Hepatocyte (in vitro differentiated cells): ENCODE results near the gene EMX1. TPM values are rescaled to one million over a fixed set of nuclear protein-coding genes. Genes with fewer than 3 reads are reported as not detected.

Source experiments
- DNase-seq: peaks from one replicate; pipeline ENCODE4 v3.0.0-alpha.2; 2016; ENCODE audit warnings: low spot score
- H2AFZ ChIP-seq: fragments of 200-600 bp; sonication (generic); 2 replicates; pipeline ENCODE4 v1.6.0; 2016; ENCODE audit warnings: antibody characterized with exemption, mild to moderate bottlenecking
- H3K27ac ChIP-seq: fragments of 200-600 bp; sonication (generic); 2 replicates; pipeline ENCODE4 v1.5.1; 2016; ENCODE audit warnings: mild to moderate bottlenecking
- H3K27me3 ChIP-seq: fragments of 200-600 bp; sonication (generic); 2 replicates; pipeline ENCODE4 v1.6.1; 2016
- H3K36me3 ChIP-seq: fragments of 200-600 bp; sonication (generic); replicated peaks from 2 replicates; pipeline ENCODE4 v1.5.1; 2016; ENCODE audit warnings: low read depth; ENCODE audit not compliant: insufficient read depth
- H3K4me1 ChIP-seq: fragments of 200-600 bp; sonication (generic); 2 replicates; pipeline ENCODE4 v1.5.1; 2016; ENCODE audit warnings: mild to moderate bottlenecking, moderate library complexity; ENCODE audit not compliant: insufficient read depth
- H3K4me2 ChIP-seq: fragments of 200-600 bp; sonication (generic); 2 replicates; pipeline ENCODE4 v1.6.0; 2016
- H3K4me3 ChIP-seq: fragments of 200-600 bp; sonication (generic); 2 replicates; pipeline ENCODE4 v1.5.1; 2016; ENCODE audit warnings: mild to moderate bottlenecking
- H3K79me2 ChIP-seq: fragments of 200-600 bp; sonication (generic); 2 replicates; pipeline ENCODE4 v1.6.0; 2017; ENCODE audit warnings: mild to moderate bottlenecking
- H3K9me2 ChIP-seq: fragments of 200-600 bp; sonication (generic); replicated peaks from 2 replicates; pipeline ENCODE4 v1.6.0; 2017; ENCODE audit warnings: mild to moderate bottlenecking; ENCODE audit not compliant: insufficient read depth
- H3K9me3 ChIP-seq: fragments of 200-600 bp; sonication (generic); 2 replicates; pipeline ENCODE4 v1.5.1; 2016; ENCODE audit warnings: low read depth, mild to moderate bottlenecking
- H4K20me1 ChIP-seq: fragments of 200-600 bp; sonication (generic); 2 replicates; pipeline ENCODE4 v1.6.0; 2016; ENCODE audit warnings: mild to moderate bottlenecking; ENCODE audit not compliant: insufficient read depth, poor library complexity, severe bottlenecking
- EZH2 ChIP-seq: fragments of 200-600 bp; sonication (generic); IDR thresholded peaks from 2 replicates; pipeline ENCODE4 v1.6.1; 2016; ENCODE audit warnings: antibody characterized with exemption, mild to moderate bottlenecking, borderline replicate concordance
- EZH2phosphoT487 ChIP-seq: fragments of 200-600 bp; sonication (generic); IDR thresholded peaks from one replicate; pipeline ENCODE4 v1.6.1; 2018; ENCODE audit warnings: antibody characterized with exemption, mild to moderate bottlenecking, low read depth, moderate library complexity; ENCODE audit not compliant: unreplicated experiment, severe bottlenecking
- WGBS: methylation state at CpG from one replicate; pipeline ENCODE4 v1.1.6; 2016; ENCODE audit warnings: low lambda C conversion rate; ENCODE audit errors: missing lambda C conversion rate; 5-methylcytosine and 5-hydroxymethylcytosine counted together
- polyA plus RNA-seq: library from polyadenylated mRNA; unstranded; fragments of >200 nt; fragmentation: Nextera tagmentation; extraction: Ambion mirVana; gene quantifications from 2 replicates; pipeline ENCODE4 v1.2.1, GENCODE V29; 2016
- total RNA-seq: library from RNA; depleted of rRNA; stranded (reverse); fragments of >200 nt; gene quantifications from 2 replicates; pipeline ENCODE4 v1.2.3, GENCODE V29; 2014
- TF ChIP-seq, protein P1 (sequence below): fragments of 200-600 bp; sonication (generic); IDR thresholded peaks from 2 replicates; pipeline ENCODE4 v1.5.1; 2016; ENCODE audit warnings: antibody characterized with exemption, mild to moderate bottlenecking; ENCODE audit not compliant: poor library complexity

EMX1 gene
- total and polyA plus RNA-seq, 2 experiments from 2014 or later = 0.34 to 1.2 TPM

DNA sequence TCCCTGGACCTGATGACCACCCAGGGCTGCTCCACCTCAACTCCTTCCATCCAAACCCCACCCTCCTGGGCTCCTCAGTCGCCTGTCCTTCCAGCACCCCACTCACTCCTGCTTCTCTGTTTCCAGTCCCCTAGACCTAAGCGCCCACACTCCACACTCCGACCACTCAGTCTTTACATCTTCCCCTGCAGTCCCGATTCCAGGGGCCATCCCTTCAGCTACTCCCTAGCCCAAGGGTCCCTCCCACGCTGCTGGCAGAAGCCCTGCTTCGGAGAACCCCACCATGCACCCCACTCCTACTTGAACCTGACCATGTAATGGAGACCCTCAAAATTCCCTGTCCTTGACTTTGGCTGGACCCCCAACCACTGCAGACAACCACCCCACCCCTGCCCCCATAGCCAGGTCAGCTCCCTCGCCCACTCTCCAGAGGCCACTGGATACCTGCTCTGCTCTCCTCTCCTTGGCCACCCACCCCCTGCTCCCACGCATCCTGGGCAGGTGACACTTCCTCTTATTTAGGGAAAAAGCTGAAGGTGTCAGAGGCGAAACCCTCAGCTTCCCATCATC lies 28.2 kb downstream of the EMX1 start:
- H2AFZ ChIP-seq = no peak overlapping the region
- no peaks in the 10 kb centered on the region for H3K27me3 ChIP-seq
- H3K4me1 ChIP-seq = no peaks in the 10 kb centered on the region
- H3K27ac ChIP-seq = no peak overlapping the region
- DNase-seq = no peak
- H3K9me2 ChIP-seq = no peaks in the 10 kb centered on the region
- no peaks in the 10 kb centered on the region for H4K20me1 ChIP-seq
- H3K79me2 ChIP-seq = no peaks in the 10 kb centered on the region
- no peaks in the 10 kb centered on the region for H3K36me3 ChIP-seq
- WGBS = 90% methylated on average over 8 of the region's 9 CpGs
- TF ChIP-seq EZH2 (no peak), EZH2phosphoT487 (no peak)
- TF ChIP-seq, protein P1, sequence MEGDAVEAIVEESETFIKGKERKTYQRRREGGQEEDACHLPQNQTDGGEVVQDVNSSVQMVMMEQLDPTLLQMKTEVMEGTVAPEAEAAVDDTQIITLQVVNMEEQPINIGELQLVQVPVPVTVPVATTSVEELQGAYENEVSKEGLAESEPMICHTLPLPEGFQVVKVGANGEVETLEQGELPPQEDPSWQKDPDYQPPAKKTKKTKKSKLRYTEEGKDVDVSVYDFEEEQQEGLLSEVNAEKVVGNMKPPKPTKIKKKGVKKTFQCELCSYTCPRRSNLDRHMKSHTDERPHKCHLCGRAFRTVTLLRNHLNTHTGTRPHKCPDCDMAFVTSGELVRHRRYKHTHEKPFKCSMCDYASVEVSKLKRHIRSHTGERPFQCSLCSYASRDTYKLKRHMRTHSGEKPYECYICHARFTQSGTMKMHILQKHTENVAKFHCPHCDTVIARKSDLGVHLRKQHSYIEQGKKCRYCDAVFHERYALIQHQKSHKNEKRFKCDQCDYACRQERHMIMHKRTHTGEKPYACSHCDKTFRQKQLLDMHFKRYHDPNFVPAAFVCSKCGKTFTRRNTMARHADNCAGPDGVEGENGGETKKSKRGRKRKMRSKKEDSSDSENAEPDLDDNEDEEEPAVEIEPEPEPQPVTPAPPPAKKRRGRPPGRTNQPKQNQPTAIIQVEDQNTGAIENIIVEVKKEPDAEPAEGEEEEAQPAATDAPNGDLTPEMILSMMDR = no peak
- H3K9me3 ChIP-seq = no peaks in the 10 kb centered on the region
- no peak overlapping the region for H3K4me2 ChIP-seq
- no peak overlapping the region for H3K4me3 ChIP-seq

DNA sequence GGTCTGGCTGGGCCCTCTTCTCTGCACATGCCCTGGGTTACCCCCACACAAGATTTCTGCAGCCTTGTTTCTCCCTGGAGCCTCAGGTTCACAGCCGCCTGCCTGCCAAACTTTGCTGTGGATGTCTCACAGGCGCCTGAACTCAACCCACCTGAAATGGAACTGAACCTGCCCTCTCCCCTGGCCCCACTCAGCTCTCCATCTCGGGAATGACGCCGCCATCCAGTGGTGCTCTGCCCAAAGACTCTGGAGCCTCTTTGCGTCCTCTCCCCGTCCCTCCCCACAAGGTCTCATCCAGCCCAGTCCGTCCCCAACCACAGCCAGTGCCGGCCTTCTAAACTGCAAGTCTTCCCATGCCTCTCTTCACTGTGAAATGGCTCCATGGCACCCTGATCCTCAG lies 29.1 kb downstream of the EMX1 start:
- H3K9me2 ChIP-seq = no peaks in the 10 kb centered on the region
- no peak overlapping the region for H3K4me2 ChIP-seq
- no peaks in the 10 kb centered on the region for H3K4me1 ChIP-seq
- H3K79me2 ChIP-seq = no peaks in the 10 kb centered on the region
- H3K27ac ChIP-seq = no peak overlapping the region
- DNase-seq = no peak
- H3K36me3 ChIP-seq = no peaks in the 10 kb centered on the region
- no peak overlapping the region for H2AFZ ChIP-seq
- WGBS = 90% methylated on average over 9 of the region's 9 CpGs
- no peaks in the 10 kb centered on the region for H4K20me1 ChIP-seq
- no peak for TF ChIP-seq EZH2
- no peak for TF ChIP-seq EZH2phosphoT487
- TF ChIP-seq, protein P1 = no peak
- H3K4me3 ChIP-seq = no peak overlapping the region
- H3K27me3 ChIP-seq = no peaks in the 10 kb centered on the region
- no peaks in the 10 kb centered on the region for H3K9me3 ChIP-seq

DNA sequence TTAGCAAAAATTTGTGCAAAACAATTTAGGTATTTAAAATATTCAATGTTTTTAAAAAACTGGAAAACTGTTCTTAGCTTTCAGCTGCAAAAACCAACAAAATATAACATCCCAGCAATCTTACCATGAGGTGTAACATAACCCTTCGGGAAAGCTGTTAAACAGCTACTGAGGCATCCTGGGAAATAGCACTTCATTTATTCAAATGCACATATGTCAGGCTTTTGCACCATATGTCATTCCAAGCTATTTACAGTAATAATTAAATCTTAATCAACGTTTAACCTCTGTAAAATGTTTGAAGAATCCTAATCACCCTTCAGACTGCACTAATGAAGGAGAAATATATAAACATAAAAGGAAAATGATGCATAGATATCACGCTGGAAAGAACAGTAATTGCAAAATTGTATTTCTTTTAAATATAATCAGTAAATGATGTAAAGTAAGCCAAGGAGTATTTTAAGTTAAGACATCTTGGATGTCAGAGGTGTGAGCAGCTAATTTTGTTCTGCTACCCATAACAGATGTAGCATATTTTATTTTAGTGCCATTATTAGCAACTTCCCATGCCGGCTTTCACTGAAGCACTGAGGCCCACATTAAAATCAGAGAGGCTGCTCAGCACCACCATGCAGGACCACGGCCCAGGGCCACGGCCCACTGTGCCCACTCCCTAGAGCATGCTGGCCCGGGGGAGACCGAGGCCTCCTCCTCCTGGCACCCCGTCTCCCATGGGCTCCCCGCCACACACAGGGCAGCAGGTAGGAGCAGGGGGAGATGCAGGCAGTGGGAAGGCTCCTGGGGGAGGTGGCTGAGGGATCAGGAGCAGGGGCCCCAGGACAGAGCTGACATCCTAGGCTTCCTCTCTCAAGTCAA lies 30.9 kb downstream of the EMX1 start:
- Histone ChIP-seq H3K79me2 (no peaks in the 10 kb centered on the region), H2AFZ (no peak overlapping the region), H3K4me1 (no peaks in the 10 kb centered on the region), H3K36me3 (no peaks in the 10 kb centered on the region), H3K9me2 (no peaks in the 10 kb centered on the region), H3K27me3 (no peaks in the 10 kb centered on the region), H3K4me3 (no peak overlapping the region), H3K4me2 (no peak overlapping the region), H4K20me1 (no peaks in the 10 kb centered on the region), H3K9me3 (no peaks in the 10 kb centered on the region), H3K27ac (no peak overlapping the region)
- no peak for TF ChIP-seq EZH2phosphoT487
- TF ChIP-seq, protein P1 = no peak
- TF ChIP-seq EZH2 = no peak
- DNase-seq = no peak
- WGBS = 91% methylated on average over 10 of the region's 10 CpGs
